Femur (tissue), 1 donor: ENCODE data around the gene CFAP46.
A peak's percentile ranks its signal among the peaks of the same experiment; 100 is the strongest.
"Not testable (repeated sequence)": the region's sequence is repeated elsewhere in the genome, so short reads cannot be mapped to it uniquely, and the experiment has no call there.

Experiments used
- DNase-seq: peaks from one replicate; pipeline ENCODE4 v3.0.0-alpha.2; 2017

Gene CFAP46

GRCh38 chr10:132979491-132980425, 37.4 kb upstream of the CFAP46 start:
- no peak for DNase-seq

- DNase-seq, result no peak
Measured at GRCh38 chr10:132978542-132978941, 36.2 kb upstream of the CFAP46 start.

- DNase-seq, result no peak
Measured at GRCh38 chr10:132977807-132978206, 35.4 kb upstream of the CFAP46 start.

GRCh38 chr10:132977076-132977475, 34.7 kb upstream of the CFAP46 start:
- DNase-seq, result no peak

- no peak for DNase-seq
Measured at GRCh38 chr10:132975831-132976682, 33.7 kb upstream of the CFAP46 start.

GRCh38 chr10:132974886-132975830, 32.8 kb upstream of the CFAP46 start:
- DNase-seq, result no peak

- no peak for DNase-seq
Measured at GRCh38 chr10:132974249-132974796, 32.0 kb upstream of the CFAP46 start.

GRCh38 chr10:132973903-132974241, 31.5 kb upstream of the CFAP46 start:
- DNase-seq, result no peak

- no peak for DNase-seq
Measured at GRCh38 chr10:132972986-132973902, 30.9 kb upstream of the CFAP46 start.

GRCh38 chr10:132972149-132972985, 30.0 kb upstream of the CFAP46 start:
- DNase-seq, result peak; percentile 10

GRCh38 chr10:132971448-132972148, 29.2 kb upstream of the CFAP46 start:
- no peak for DNase-seq

GRCh38 chr10:132970641-132971438, 28.5 kb upstream of the CFAP46 start:
- DNase-seq, result no peak

- no peak for DNase-seq
Measured at GRCh38 chr10:132967540-132967939, 25.2 kb upstream of the CFAP46 start.

GRCh38 chr10:132965411-132966057, 23.2 kb upstream of the CFAP46 start:
- DNase-seq, result no peak

- not testable (repeated sequence) for DNase-seq
Measured at GRCh38 chr10:132964707-132965410, 22.5 kb upstream of the CFAP46 start.

GRCh38 chr10:132964231-132964630, 21.9 kb upstream of the CFAP46 start:
- DNase-seq, result no peak

- DNase-seq, result no peak
Measured at GRCh38 chr10:132963430-132963960, 21.1 kb upstream of the CFAP46 start.
